Fibroblast of skin of left biceps (primary cell): ENCODE measurements around the gene OPRD1.
"Not testable (repeated sequence)": the region's sequence is repeated elsewhere in the genome, so short reads cannot be mapped to it uniquely, and the experiment has no call there.

Experiments
- DNase-seq, 2 experiments: peaks; one replicate each; pipeline ENCODE4 v3.0.0-alpha.2; 2013; ENCODE audit warnings: low read depth in 2 of 2

Gene OPRD1

DNA sequence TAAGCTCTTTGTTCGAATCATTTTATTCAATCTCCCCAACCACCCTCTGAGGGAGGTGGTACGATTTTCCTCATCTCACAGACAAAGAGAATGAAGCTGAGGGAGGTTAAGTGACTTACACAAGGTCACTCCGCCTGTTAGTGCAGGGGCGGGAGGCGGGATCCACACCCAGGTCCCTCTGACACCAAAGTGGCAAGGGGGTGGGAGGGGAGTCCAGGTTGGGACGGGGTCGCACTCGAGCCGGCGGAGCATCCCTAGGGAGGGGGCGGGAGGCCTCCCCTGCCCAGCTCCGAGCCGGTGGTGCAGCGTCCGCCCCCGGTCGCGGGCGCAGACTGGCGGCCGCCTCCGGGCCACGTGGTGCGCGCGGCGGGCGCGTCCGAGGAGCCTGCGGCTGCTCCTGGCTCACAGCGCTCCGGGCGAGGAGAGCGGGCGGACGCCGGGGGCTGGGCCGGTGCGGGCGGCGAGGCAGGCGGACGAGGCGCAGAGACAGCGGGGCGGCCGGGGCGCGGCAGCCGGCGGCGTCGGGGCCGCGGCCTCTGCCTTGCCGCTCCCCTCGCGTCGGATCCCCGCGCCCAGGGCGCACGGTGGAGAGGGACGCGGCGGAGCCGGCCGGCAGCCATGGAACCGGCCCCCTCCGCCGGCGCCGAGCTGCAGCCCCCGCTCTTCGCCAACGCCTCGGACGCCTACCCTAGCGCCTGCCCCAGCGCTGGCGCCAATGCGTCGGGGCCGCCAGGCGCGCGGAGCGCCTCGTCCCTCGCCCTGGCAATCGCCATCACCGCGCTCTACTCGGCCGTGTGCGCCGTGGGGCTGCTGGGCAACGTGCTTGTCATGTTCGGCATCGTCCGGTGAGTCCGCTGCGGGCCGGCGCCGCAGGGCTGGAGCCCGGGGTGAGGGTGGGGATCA is at the start of gene OPRD1:
Gene OPRD1, plus strand, starts transcription at position 405 of the 903 bp plus-strand sequence. Its CDS starts 214 bp downstream, at position 619.
- no peak for DNase-seq

DNA sequence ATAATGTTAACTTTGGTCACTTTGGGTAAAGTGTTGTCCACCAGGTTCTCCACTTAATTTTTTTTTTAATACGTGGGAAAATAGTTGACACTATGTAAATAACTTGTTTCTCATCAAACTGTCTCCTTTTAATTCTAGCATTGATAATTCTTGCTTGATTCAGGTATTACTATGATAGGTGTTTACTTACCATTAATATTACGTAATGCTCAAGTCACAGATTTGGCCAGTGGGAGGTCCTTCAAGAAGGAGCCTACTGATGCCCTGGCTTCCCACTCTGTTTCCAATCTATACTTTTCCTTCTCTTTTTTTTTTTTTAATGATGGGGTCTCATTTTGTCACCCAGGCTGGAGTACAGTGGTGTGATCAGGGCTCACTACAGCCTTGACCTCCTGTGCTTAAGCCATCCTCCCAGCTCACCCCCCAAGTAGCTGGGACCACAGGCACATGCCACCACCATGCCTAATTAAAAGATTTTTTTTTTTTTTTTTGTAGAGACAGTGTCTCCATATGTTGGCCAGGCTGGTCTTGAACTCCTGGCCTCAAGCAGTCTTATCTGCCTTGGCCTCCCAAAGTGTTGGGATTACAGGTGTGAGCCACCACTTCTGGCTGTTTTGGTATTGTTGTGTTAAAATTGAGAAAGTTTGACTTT is 45.3 kb upstream of the OPRD1 start:
- no peak for DNase-seq

DNA sequence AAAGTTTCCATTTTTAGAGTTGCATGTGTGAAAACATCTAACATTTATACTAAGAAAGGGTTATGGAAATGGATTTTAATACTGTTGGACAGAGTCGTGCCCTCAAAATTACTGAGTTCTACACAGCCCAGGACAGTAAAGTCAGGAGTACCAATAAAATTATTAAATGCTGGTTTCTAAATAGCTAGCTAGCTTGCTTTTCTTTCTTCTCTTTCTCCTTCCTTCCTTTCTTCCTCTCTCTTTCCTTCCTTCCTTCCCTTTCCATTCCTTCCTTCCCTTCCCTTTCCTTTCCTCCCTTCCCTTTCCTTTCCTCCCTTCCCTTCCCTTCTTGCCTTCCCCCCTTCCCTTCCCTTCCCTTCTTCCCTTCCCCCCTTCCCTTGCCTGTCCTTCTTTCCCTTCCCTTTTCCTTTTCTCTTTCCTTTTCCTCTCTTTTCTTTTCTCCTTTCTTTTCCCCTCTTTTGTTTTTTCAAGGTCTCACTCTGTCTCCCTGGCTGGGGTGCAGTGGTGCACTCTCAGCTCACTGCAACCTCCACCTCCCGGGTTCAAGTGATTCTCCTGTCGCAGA is 41.3 kb upstream of the OPRD1 start:
- no peak for DNase-seq

DNA sequence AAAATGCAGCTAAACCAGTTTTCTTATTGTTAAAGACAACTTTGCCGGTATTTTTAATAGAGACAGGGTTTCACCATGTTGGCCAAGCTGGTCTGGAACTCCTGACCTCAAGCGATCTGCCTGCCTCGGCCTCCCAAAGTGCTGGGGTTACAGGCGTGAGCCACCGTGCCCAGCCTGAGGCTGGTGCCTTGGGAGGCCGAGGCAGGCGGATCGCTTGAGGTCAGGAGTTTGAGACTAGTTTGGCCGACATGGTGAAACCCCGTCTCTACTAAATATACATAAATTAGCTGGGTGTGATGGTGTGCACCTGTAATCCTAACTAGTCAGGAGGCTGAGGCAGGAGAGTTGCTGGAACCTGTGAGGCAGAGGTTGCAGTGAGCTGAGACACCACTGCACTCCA is 40.0 kb upstream of the OPRD1 start:
- not testable (repeated sequence) for DNase-seq

DNA sequence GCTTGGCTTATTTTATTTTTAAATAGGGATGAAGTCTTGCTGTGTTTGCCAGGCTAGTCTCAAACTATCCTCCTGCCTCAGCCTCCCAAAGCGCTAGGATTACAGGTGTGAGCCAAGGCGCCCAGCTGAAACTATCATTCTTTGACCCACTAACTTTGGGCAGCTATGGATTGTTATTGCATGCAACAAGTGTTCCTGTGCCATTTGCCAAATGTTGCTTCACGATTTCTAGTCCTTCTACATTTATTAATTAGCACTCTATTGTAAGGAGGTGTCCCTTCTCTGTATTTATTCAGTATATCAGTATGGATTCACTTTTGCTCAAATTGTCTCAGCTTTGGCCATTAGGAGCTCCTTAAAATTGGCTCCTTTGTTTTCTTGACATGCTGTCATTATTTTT is 38.9 kb upstream of the OPRD1 start:
- no peak for DNase-seq

DNA sequence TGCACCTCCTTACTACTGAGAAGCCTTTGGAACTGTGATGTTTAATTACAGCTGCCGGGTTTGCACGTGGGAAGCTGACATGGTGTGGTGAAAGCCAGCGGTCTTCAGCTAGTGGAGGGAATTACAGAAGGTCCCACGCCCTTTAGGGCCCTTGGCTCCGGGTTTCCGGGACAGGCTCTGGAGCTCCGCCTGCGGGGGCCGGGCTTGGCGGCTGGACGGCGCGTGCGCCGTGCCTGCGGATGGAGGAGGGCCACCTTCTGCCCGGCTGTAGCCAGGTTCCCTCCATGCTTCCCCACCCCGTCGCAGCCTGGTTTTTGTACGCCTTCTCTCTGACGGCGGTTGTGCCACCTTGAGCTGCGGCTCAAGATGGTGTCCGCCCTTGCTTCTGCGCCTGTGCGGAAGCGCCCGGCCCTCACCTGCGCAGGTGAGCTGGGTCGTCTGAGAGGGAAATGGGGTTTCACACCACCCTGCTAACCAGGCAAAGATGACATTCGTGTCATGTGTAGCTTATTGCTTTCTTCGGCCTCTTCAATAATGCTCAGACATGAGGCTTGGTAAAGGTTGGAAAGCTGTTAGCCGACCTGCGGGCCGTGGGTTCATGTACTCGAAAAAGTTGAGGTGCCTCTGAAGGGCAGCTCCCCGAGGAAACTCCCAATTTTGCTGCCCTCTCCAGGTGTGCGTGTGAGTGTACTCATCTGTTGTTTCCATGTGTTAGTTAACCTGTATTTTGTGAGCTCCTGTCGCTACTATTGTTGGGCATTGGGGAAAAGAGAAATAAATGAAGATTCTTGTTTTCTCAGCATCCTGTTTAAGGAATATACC is 36.6 kb upstream of the OPRD1 start:
- DNase-seq = no peak

DNA sequence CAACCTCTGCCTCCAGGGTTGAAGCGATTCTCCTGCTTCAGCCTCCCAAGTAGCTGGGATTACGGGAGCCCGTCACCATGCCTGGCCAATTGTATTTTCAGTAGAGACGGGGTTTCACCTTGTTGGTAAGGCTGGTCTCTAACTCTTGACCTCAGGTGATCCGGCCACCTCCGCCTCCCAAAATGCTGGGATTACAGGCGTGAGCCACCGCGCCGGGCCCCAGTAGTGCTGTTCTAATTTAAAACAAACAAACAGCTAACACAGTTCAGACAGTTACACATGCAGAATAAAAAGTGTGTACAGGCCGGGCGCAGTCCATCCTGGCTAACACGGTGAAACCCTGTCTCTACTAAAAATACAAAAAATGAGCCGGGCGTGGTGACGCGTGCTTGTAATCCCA is 35.6 kb upstream of the OPRD1 start:
- DNase-seq = no peak

DNA sequence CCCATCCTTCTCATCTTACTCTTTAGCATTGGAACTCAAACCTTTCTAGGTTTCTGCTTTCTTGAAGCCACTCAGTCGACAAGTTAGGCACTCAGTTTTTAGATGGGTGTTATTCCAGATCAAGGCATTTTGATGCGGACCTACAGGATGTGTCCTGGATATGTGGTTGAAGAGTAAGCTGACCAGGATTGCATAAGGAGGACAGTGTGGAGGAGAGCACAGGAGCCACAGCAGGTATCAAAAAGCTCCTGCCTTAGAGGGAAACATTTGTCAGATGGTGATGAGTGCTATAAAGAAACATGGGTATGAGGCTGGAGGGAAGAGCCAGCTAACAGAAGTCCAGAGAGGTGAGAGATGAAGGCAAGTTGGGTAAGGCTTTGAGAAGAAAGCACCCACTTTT is 33.9 kb upstream of the OPRD1 start:
- no peak for DNase-seq

DNA sequence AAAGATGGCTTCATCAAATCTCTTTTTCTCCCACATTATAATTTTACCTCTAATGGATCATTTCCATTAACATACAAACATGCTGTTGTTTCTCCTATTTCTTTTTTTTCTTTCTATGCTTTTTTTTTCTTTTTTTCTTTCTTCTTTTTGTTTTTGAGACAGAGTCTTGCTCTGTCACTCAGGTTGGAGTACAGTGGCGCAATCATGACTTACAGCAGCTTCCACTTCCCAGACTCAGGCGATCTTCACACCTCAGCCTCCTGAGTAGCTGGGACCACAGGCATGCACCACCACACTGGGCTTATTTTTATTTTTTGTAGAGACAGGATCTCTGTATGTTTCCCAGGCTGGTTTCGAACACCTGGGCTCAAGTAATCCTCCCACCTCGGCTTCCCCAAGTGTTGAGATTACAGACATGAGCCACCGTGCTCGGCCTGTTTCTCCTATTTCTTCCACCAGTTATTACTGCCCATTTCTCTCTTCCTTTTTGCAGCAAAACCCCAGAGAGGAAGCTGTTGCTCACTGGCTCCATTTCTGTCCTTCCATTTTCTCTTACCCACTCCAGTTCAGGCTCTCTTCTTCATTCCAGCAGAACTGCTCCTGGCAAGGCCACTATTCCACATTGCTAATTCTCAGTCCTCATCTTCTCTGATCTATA is 32.1 kb upstream of the OPRD1 start:
- no peak for DNase-seq

DNA sequence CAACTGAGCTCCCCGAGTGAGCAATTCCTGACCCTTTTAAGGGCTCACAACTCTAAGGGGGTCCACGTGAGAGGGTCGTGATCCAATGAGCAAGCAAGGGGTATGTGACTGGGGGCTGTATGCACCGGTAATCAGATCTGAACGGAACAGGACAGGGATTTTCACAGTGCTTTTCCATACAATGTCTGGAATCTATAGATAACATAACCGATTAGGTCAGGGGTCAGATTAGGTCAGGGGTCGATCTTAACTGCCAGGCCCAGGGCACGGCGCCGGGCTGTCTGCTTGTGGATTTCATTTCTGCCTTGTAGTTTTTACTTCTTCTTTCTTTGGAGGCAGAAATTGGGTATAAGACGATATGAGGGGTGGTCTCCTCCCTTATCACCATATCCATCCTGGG is 30.7 kb upstream of the OPRD1 start:
- DNase-seq = no peak

DNA sequence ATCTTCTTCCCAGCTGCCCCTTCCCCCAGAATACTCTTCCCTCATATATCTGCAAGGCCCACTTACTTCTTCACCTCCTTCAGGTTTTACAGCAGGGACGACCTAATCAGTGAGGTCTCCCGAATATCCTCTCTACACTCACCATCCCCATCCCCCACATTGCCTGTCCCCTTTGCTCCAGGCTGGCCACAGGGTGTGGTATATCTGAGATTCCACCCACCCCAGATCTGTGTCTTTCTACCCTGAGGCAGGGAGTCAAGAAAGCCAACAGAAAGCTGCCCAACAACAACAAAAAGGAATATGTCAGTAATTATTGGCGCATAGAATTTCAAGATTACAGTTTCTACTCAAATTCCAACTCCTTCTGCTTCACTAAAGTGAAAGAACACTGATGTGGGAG is 30.0 kb upstream of the OPRD1 start:
- DNase-seq = no peak

DNA sequence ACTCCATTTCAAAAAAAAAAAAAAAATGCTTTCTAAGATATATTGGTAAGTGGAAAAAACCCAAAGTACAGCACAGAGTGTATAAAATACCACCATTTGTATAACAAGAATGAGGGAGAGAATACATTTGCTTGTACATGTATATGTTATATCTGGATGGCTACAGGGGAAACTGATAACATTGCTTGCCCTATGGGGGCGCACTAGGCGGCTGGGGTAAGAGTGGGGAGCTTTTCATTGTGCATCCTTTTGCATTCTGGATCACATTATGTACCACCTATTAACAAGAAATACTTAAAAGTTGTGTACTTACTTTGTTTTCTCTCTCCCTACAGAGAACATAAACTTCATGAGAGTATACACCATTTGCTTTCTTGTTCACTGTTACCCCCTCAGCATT is 28.6 kb upstream of the OPRD1 start:
- no peak for DNase-seq

DNA sequence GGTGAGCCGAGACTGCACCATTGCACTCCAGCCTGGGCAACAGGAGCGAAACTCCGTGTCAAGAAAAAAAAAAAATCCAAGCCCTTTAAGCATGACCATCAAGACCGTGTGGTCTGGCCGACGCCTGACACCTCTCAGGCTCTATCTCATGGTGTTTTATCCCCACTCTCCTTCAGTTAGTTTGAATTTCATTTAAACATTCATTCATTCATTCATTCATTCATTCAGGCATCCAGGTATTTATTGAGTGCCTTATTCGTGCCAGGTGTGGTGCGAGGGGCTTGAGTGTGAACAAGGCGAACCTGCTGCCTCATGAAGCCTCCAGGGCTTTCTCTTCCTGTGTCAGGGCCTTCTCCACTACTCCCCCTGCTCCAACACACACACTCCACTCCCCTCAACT is 22.6 kb upstream of the OPRD1 start:
- DNase-seq = no peak

DNA sequence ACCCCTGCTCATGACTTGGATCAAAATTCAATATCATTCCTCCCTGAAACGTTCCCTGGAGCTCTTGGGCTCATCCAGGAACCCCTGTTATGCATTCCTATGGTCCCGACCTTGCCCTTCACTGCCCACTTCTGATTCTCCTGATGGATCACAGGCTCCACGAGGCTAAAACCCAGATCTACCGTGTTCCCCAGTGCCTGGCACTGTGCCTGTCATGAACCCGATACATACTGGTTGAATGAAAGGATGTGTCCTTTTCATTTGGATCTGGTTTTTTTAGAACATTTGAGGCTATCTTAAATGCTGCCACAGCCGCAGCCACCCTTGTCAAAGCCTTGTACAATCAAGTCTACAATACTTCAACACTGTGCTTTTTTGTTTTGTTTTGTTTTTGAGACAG is 22.2 kb upstream of the OPRD1 start:
- no peak for DNase-seq

DNA sequence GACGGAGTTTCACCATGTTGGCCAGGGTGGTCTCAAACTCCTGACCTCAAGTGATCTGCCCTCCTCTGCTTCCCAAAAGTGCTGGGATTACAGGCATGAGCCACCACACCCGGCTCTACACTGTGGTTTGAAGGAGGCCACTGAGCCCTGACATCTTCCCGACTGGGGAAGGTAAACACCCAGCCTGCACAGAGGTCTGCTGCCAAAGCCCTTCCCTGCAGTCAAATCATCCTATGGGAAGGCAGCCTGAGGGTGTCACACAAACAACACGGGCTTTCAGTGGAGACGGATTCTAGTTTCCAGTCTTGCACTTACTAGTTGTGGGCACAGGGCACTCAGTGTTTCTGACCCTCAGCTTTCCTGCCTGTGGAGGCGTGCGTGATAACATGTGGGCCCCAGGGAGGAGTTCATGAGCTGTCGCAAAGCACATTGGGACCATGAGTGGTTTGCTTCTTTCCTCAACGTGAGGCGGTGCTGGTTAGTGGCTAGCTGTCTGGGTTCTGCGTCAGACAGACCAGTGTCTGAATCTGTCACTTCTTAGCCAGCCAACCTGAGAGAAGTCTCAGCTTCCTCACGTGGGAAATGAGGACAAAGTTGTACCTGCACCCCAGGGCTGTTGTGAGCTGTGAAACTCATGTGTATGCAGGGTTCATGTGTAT is 21.5 kb upstream of the OPRD1 start:
- no peak for DNase-seq

DNA sequence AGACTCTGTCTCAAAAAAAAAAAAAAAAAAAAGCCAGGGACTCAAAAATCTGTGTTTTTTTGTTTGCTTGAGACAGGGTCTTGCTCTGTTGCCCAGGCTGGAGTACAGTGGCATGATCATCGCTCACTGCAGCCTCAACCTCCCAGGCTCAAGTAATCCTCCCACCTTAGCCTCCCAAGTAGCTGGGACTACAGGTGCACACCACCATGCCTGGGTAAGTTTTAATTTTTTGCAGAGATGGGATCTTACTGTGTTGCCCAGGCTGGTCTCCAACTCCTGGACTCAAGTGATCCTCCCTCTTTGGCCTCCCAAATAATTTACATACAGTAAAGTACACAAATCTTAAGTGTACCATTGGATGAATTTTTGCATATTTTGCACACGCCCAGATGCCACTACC is 20.0 kb upstream of the OPRD1 start:
- DNase-seq = not testable (repeated sequence)

DNA sequence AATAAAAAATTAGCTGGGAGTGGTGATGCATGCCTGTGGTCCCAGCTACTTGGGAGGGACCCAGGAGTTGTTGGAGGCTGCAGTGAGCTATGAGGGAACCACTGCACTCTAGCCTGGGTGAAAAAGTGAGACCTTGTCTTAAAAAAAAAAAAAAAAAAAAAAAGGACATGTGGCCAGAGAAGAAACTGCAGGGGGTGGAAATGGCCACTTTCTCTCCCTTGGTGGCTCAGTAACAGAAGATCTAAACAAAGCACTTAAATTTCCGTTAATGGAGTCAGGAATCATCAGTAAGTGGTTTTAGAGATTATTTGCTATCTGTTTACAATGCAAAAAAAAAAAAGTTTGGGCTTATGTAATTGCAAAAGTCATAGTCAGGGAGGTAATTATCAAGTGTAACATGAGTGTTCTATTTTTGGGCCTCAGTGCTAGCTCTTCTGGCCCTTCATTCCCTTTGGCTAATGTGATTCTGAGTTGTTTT is 19.3 kb upstream of the OPRD1 start:
- no peak for DNase-seq

DNA sequence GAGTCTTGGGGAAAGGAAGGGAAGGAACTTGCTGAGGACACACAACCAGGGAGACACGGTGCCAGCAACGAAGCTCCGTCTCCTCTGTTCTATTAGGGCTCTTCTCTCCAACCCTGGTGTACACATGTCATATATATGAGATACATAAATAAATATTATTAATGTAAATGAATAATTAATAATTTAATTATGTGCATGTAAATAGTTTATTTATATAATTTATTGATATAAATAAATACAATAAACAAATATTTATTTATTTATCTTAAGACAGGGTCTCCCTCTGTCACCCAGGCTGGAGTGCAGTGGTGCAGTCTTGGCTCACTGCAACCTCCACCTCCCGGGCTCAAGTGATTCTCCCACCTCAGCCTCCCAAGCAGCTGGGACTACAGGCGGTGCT is 17.4 kb upstream of the OPRD1 start:
- not testable (repeated sequence) for DNase-seq

DNA sequence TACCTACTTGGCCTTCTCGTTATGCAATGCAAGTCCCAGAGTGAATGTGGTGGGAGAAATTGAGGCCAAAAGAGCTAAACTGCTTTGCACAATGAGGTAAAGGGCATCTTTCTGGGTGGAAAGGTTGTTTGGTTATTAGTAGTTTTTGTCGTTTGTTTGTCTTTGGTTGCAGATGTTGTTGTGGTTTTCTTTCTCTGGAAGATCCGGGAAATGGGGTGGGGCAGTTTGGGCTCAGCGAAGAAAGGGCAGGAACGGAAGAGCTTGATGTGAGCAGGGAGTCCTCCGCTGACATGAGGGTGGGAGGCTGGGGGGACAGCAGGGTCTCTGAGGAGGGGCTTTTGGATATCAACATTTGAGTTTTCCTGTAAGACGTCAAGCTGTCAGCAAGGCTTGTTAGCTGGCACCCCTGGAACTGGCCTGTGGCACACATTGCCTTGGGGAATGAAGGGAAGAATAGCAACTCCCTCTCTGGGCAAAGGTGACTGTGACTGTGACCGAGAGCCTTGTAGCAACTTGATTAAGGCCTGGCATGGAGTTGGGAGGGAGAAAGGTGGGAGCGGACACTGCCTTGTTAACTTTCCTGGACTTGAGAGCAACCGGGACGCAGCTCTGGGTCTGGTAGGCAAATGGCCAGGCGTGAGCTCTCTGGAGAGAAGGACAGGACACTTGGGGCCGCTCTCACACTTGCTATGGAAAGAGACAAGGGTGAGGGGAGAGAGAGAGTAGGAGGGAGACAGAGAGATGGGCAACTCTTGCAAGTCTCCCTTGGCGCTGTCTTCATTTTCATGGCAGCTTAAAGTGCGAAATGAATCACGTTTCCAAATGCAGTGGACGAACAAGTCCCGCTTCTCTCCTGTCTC is 15.4 kb upstream of the OPRD1 start:
- no peak for DNase-seq

DNA sequence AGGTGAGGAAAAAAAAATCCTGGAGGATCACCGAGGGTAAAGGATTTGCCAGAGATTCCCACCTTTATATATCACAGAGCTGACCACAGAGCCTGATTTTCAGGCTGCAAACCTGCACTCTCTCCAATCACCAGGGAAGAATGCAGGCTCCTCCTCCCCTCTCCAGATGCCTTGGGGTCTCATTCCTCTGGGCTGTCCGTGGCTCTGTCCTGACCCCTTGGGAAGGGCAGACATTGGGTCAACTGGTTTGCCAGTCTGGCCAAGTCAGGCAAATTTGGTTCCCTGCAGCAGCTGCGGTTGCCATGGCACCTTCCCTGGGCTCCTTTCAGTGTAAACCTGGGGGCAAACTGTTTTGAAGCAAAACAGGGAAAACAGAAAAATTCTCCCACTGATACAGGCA is 11.6 kb upstream of the OPRD1 start:
- DNase-seq = no peak
